NCI-H226 (cell line): ENCODE data around the gene CDX1.

Experiments
- DNase-seq: peaks from one replicate; pipeline ENCODE4 v3.0.0-alpha.2; 2015

The CDX1 gene

GRCh38 chr5:150184990-150185912 is 18.7 kb downstream of the CDX1 start:
- no peak for DNase-seq

GRCh38 chr5:150186137-150186536 is 19.6 kb downstream of the CDX1 start:
- no peak for DNase-seq

DNA sequence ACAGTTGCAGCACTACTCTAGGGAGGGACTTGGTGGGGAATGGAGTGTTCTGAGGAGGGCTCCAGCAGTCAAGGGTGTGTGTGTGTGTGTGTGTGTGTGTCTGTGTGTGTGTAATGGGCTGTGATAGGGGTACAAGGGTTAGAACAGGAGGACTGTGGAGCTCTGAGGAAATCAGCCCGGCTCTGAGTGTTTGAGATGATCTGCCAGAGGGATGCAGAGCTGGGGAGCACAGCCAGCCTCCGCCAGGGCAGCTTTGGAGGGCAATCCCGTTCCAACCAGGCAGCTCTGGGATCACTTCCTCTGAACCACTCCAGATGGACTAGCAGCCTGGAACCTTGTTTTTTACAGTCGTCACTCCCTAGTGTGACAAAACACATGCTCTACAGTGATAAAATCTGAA is 20.3 kb downstream of the CDX1 start:
- DNase-seq, result no peak

- DNase-seq, result no peak
Measured at GRCh38 chr5:150188146-150188842, 21.7 kb downstream of the CDX1 start.

- no peak for DNase-seq
Measured at GRCh38 chr5:150189326-150189725, 22.7 kb downstream of the CDX1 start.

- DNase-seq, result no peak
Measured at GRCh38 chr5:150189728-150190502, 23.3 kb downstream of the CDX1 start, which contains the start of gene SLC6A7. TSS of gene SLC6A7 (plus strand) at chr5:150190062. CDS start at chr5:150190328, 266 bp downstream.

DNA sequence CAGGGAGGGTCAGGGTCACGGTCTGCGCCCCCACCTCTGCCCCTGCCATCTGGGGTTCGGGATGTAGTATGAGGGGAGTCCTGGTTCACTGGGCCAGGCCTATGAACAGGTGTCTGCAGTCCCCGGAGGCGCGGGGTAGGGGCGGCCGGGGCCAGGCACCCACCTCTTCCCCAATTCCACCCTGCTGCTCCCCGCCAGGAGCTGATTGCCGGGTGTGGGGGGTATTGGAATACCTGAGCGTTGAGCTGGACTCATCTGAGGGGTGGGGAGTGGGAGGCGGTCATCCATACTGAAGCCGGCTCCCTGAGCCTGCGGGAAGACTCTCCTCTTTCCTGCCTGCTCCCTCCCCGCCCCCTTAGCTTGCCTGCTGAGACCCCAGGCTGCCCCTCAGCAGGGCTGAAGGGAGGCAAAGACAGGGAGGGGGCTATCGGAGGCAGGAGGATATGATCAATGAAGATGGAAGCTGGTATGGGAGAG is 24.0 kb downstream of the CDX1 start:
- no peak for DNase-seq

DNA sequence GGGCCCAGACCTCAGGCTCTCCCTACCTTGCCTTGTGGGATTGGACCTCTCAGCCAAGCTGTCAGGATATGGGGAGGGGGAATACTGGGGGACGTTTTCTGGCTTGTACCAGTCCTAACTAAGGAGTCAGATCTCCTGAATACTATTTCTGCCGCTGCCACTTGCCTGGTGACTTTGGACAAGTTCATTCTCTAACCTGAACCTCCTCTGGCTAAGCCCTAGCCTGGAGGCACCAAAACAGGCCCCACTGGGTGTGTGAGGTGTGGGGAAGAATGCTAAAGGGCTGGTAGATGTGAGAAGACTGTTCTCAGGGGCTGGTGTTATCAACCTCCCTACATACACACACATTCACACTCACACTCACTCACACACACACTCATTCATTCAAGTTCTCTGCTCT is 24.4 kb downstream of the CDX1 start:
- DNase-seq, result no peak

DNA sequence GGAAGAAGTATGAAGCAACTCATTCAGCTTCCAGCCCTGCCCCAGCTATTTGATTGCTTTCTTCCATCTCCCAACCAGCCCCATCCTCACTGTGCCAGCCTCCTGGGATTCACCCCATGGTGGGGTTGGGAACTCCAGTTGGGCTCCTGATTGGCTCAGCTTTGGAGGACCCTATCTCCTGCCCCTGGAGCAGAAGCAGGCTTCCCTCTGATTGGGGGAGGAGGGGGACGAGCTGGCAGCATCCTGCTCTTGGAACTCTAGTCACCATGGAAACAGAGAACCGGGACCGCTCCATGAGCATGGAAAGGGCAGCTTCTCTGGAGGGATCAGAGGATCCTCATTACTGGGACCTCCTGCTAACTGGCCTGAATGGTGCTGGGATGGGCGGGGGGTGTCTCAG is 25.9 kb downstream of the CDX1 start:
- no peak for DNase-seq

DNA sequence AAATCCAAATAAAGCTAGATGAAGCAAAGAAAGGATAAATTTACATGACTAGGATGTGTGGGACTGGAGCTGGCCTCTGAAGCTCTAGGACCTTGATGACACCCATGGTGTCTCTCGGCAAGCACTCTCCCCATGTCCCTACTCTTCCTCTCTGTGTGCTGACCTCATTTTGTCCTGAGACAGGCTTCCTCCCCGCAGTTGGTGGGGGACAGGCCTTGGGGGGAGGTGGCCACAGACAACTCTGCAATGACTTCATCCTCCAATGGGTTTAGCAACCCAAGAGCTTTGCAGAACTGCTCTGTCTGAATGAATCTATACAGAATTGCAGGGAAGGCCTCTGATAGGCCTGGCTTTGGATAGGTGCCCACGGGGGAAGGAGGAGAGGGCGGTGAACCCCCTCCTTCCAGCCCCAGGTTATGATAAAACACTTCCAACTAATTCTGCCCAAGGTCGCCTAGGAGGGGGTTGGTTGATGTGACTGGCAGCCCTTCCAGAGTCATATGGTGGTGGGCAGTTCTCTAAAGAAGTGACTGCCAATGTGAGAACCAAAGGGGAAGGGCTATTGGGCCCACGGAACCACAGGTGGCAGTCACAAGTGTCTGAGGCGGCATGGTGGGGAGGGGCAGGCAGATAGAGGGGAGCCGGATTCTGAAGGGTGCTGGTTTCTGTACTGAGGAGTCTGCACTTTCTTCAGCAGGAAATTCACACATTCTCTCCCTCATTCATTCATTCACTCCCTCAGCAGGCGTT is 29.3 kb downstream of the CDX1 start:
- DNase-seq, result no peak

DNA sequence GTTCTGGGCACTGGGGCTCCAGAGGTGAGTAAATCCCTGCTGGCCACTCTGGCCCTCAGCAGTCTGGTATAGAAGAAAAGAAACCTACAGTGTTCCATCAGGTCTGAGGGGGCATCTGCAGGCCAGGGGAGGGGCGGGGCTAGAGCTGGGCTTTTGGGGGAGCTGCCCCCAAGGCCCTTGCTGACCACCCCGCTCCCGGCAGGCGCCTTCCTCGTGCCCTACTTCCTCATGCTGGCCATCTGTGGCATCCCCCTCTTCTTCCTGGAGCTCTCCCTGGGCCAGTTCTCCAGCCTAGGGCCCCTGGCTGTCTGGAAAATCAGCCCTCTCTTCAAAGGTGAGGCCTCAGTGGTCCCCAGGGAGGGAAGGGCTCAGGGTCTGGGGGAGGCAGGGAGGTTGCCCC is 29.9 kb downstream of the CDX1 start:
- DNase-seq, result no peak

DNA sequence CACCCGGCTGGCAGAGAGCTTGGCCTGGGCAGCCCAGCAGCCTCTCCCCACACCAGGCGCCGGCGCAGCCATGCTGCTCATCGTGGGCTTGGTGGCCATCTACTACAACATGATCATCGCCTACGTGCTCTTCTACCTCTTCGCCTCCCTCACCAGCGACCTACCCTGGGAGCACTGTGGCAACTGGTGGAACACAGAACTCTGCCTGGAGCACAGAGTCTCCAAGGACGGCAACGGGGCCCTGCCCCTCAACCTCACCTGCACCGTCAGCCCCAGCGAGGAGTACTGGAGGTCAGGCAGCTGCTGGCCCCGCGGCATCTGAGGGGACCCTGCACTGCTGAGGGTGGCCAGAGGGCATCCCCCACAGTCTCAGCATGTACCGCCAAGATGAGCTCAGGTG is 30.4 kb downstream of the CDX1 start:
- DNase-seq, result no peak

- no peak for DNase-seq
Measured at GRCh38 chr5:150197476-150197875, 30.9 kb downstream of the CDX1 start.

GRCh38 chr5:150202501-150202900 is 35.9 kb downstream of the CDX1 start:
- no peak for DNase-seq

- DNase-seq, result no peak
Measured at GRCh38 chr5:150203832-150204589, 37.4 kb downstream of the CDX1 start.

GRCh38 chr5:150204590-150204960 is 38.0 kb downstream of the CDX1 start:
- DNase-seq, result no peak

DNA sequence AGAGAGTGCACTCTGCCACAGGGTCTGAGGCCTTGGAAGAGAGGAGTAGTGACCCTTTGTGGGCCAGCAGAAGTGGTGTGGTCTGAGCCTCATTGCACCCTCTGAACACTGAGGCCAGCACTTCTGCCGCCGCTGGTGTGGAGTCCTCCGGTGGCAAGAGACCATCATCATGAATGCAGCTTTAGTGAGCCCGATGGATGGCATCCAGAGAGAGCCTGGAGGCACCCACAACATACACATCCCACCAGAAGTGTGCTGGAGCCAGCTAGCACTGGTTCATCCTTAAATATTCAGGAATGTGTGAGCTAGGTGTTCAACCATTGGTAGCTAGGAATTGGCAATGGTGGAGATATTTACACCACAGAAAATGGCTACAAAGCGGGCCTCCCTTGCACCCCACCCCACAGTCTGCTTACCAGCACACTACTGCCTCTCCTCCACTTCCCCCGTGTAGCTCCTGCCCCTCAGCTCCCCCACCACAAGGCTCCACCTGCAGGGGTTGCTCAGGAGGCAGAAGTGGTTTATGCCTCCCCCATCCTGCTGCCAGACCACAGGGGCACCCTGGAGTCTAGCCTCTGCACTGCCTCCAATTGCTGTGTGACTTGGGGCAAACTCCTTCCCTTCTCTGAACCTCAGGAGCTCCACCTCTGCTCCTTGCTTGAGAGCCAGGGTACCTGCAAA is 39.7 kb downstream of the CDX1 start:
- peak; percentile 30 for DNase-seq

- DNase-seq, result no peak
Measured at GRCh38 chr5:150206779-150207115, 40.2 kb downstream of the CDX1 start.

DNA sequence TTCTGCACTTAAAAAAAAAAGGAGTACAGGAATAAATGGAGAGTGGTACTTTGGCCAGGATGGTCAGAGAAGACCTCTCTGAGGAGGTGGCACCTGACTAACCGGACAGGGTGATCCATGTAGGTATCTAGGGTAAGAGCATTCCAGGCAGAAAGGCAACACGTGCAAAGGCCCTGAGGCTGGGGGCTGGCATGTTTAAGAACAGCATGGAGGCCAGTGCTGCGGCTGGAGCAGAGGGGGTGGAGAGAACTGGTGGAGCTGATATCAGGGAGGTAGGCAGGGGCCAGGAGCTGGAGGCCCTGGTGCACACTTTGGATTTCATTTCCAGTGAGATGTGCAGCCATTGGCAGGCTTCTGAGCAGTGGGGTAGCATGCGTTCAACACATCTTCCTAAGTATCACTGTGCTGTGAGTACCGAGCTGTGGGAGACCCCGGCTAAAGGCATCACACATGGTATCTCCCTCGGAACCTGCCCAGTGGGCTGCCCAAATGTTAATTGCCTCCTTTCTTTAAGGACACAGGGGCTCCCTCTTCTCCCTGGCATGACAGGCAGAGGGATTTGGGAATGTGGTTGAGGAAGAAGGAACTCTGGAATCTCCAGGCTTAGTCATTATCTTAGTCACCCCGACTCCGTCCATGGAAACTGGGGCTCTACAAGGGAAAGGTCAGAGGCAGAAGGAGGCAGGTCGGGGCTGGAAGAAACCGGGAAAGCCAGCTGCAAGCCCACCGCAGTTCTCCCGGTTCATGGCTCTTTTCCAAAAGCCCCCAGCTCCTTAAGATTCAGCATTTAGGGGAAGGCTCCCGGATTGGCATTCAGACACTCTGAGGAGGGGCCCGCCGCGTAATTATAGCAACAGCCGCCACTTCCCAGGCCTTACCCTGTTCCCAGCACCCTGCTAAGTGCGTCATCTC is 41.9 kb downstream of the CDX1 start:
- peak; percentile 68 for DNase-seq

GRCh38 chr5:150209099-150209635 is 42.6 kb downstream of the CDX1 start:
- no peak for DNase-seq
